Smooth muscle cell (in vitro differentiated cells): Measurements from ENCODE around the gene SDHB. TPM values are rescaled to one million over a fixed set of nuclear protein-coding genes. Genes with fewer than 3 reads are reported as not detected.

ENCODE experiments used
- DNase-seq: peaks from one replicate; lab custom pipeline; 2025; ENCODE audit not compliant: unreplicated experiment; lab: John Stamatoyannopoulos, UW
- H2AFZ ChIP-seq: fragments of 200-600 bp; sonication (generic); 2 replicates; pipeline ENCODE4 v1.6.0; 2016; ENCODE audit warnings: antibody characterized with exemption, low read depth, mild to moderate bottlenecking
- H3F3A ChIP-seq: fragments of 200-600 bp; sonication (generic); 2 replicates; pipeline ENCODE4 v1.6.0; 2017; ENCODE audit warnings: antibody characterized with exemption, low read depth
- H3K27ac ChIP-seq: fragments of 200-600 bp; sonication (generic); 2 replicates; pipeline ENCODE4 v1.5.1; 2016; ENCODE audit warnings: low read depth, mild to moderate bottlenecking
- H3K27me3 ChIP-seq: fragments of 200-600 bp; sonication (generic); 2 replicates; pipeline ENCODE4 v1.6.1; 2016; ENCODE audit warnings: low read depth, mild to moderate bottlenecking
- H3K36me3 ChIP-seq: fragments of 200-600 bp; sonication (generic); 2 replicates; pipeline ENCODE4 v1.5.1; 2016; ENCODE audit warnings: low read depth
- H3K4me1 ChIP-seq: fragments of 200-600 bp; sonication (generic); 2 replicates; pipeline ENCODE4 v1.5.1; 2016; ENCODE audit warnings: low read depth
- H3K4me2 ChIP-seq: fragments of 200-600 bp; sonication (generic); 2 replicates; pipeline ENCODE4 v1.6.0; 2016; ENCODE audit warnings: mild to moderate bottlenecking
- H3K4me3 ChIP-seq: fragments of 200-600 bp; sonication (generic); 2 replicates; pipeline ENCODE4 v1.5.1; 2016; ENCODE audit warnings: mild to moderate bottlenecking
- H3K79me2 ChIP-seq: fragments of 200-600 bp; sonication (generic); 2 replicates; pipeline ENCODE4 v1.6.0; 2016; ENCODE audit warnings: low read depth, mild to moderate bottlenecking
- H3K9ac ChIP-seq: fragments of 200-600 bp; sonication (generic); 2 replicates; pipeline ENCODE4 v1.6.0; 2016; ENCODE audit warnings: low read depth
- H3K9me3 ChIP-seq: fragments of 200-600 bp; sonication (generic); replicated peaks from 2 replicates; pipeline ENCODE4 v1.5.1; 2016; ENCODE audit warnings: low read depth
- H4K20me1 ChIP-seq: fragments of 200-600 bp; sonication (generic); 2 replicates; pipeline ENCODE4 v1.6.0; 2016; ENCODE audit warnings: low read depth
- CTCF ChIP-seq: fragments of 200-600 bp; sonication (generic); IDR thresholded peaks from 2 replicates; pipeline ENCODE4 v1.5.1; 2017; ENCODE audit warnings: borderline replicate concordance, mild to moderate bottlenecking, antibody characterized with exemption; ENCODE audit not compliant: insufficient read depth, poor library complexity, severe bottlenecking
- WGBS: methylation state at CpG from one replicate; pipeline ENCODE4 v1.1.7; 2016; ENCODE audit warnings: low lambda C conversion rate; 5-methylcytosine and 5-hydroxymethylcytosine counted together
- polyA plus RNA-seq: library from polyadenylated mRNA; unstranded; fragments of >200 nt; fragmentation: Nextera tagmentation; extraction: Ambion mirVana; gene quantifications from 2 replicates; pipeline ENCODE4 v1.2.1, GENCODE V29; 2016
- total RNA-seq: library from RNA; depleted of rRNA; stranded (reverse); fragments of >200 nt; gene quantifications from 2 replicates; pipeline ENCODE4 v1.2.3, GENCODE V29; 2014

Gene SDHB
- total and polyA plus RNA-seq, 2 experiments from 2014 or later, result 123 to 174 TPM

- H3K4me3 ChIP-seq, result no peak overlapping the region
- H3K27me3 ChIP-seq, result no peaks in the 10 kb centered on the region
- H3K4me1 ChIP-seq, result peaks cover 18% of the 10 kb centered on the region
- H3K36me3 ChIP-seq, result no peaks in the 10 kb centered on the region
- no peak for DNase-seq
- H3K79me2 ChIP-seq, result peaks cover 3% of the 10 kb centered on the region
- H4K20me1 ChIP-seq, result peaks cover 2% of the 10 kb centered on the region
- H3K9ac ChIP-seq, result no peak overlapping the region
- H2AFZ ChIP-seq, result no peak overlapping the region
- peaks cover 3% of the 10 kb centered on the region for H3F3A ChIP-seq
- H3K9me3 ChIP-seq, result no peaks in the 10 kb centered on the region
- H3K27ac ChIP-seq, result peak overlapping the region; percentile 45
- no peak for TF ChIP-seq CTCF
- WGBS, result 24% methylated on average over 7 of the region's 7 CpGs
- no peak overlapping the region for H3K4me2 ChIP-seq
Observed at GRCh38 chr1:16984717-16985116, 69.1 kb downstream of the SDHB start.

GRCh38 chr1:16983649-16984048 lies 70.2 kb downstream of the SDHB start:
- Histone ChIP-seq H3F3A (peaks cover 3% of the 10 kb centered on the region), H3K27me3 (no peaks in the 10 kb centered on the region), H3K79me2 (peaks cover 14% of the 10 kb centered on the region), H2AFZ (no peak overlapping the region), H3K36me3 (no peaks in the 10 kb centered on the region), H3K27ac (no peak overlapping the region), H3K4me3 (no peak overlapping the region), H3K9me3 (no peaks in the 10 kb centered on the region), H3K4me1 (peaks cover 28% of the 10 kb centered on the region), H3K9ac (no peak overlapping the region), H3K4me2 (no peak overlapping the region), H4K20me1 (peaks cover 12% of the 10 kb centered on the region)
- WGBS, result 95% methylated on average over 4 of the region's 4 CpGs
- DNase-seq, result no peak
- TF ChIP-seq CTCF, result no peak

GRCh38 chr1:16982902-16983301 lies 70.9 kb downstream of the SDHB start:
- Histone ChIP-seq H3K4me2 (no peak overlapping the region), H2AFZ (no peak overlapping the region), H3F3A (peaks cover 3% of the 10 kb centered on the region), H3K36me3 (no peaks in the 10 kb centered on the region), H3K4me1 (peaks cover 30% of the 10 kb centered on the region), H3K9ac (no peak overlapping the region), H3K9me3 (no peaks in the 10 kb centered on the region), H3K4me3 (no peak overlapping the region), H3K27ac (no peak overlapping the region), H3K27me3 (no peaks in the 10 kb centered on the region), H4K20me1 (peaks cover 20% of the 10 kb centered on the region), H3K79me2 (peaks cover 21% of the 10 kb centered on the region)
- WGBS, result 82% methylated on average over 11 of the region's 11 CpGs
- no peak for TF ChIP-seq CTCF
- no peak for DNase-seq

- H3K9me3 ChIP-seq, result no peaks in the 10 kb centered on the region
- H3K9ac ChIP-seq, result peak overlapping the region; percentile 91
- peak overlapping the region; percentile 98 for H3K4me2 ChIP-seq
- peaks cover 3% of the 10 kb centered on the region for H3F3A ChIP-seq
- H3K27me3 ChIP-seq, result no peaks in the 10 kb centered on the region
- no peak for DNase-seq
- peaks cover 35% of the 10 kb centered on the region for H4K20me1 ChIP-seq
- no peaks in the 10 kb centered on the region for H3K36me3 ChIP-seq
- peak overlapping the region; percentile 91 for H3K27ac ChIP-seq
- H3K4me1 ChIP-seq, result peaks cover 30% of the 10 kb centered on the region
- peak overlapping the region; percentile 93 for H3K4me3 ChIP-seq
- peaks cover 37% of the 10 kb centered on the region for H3K79me2 ChIP-seq
- no peak overlapping the region for H2AFZ ChIP-seq
- WGBS, result 32% methylated on average over 10 of the region's 10 CpGs
- TF ChIP-seq CTCF, result no peak
Observed at GRCh38 chr1:16981269-16981849, 72.5 kb downstream of the SDHB start.
